Measurements from ENCODE around the gene YBEY.
A peak's percentile ranks its signal among the peaks of the same experiment; 100 is the strongest.
"Not testable (repeated sequence)": the region's sequence is repeated elsewhere in the genome, so short reads cannot be mapped to it uniquely, and the experiment has no call there.

YBEY gene

GRCh38 chr21:46285761-46286647, at the start of gene YBEY:
YBEY (plus strand) TSS chr21:46286342; CDS start chr21:46286914, 572 bp downstream.
- peaks cover 24% of the 10 kb centered on the region for H3K4me1 ChIP-seq (ENCODE audit: control insufficient read depth, insufficient read depth, low read length)
- H3K4me3 ChIP-seq (ENCODE audit: low read length) = peak within 1 kb of the TSS; percentile 68
- H3K9ac ChIP-seq (ENCODE audit: low read length) = peak within 1 kb of the TSS; percentile 42
- H3K27ac ChIP-seq (ENCODE audit: low read depth, low read length) = peak within 1 kb of the TSS; percentile 91
- peaks cover 8% of the 10 kb centered on the region for H3K36me3 ChIP-seq (ENCODE audit: control insufficient read depth, insufficient read depth, low read length)
- H3K27me3 ChIP-seq (ENCODE audit: control insufficient read depth, insufficient read depth, low read length) = no peaks in the 10 kb centered on the region

GRCh38 chr21:46237474-46237873, 48.7 kb upstream of the YBEY start:
- Histone ChIP-seq H3K4me3 (ENCODE audit: low read length) (no peak overlapping the region), H3K4me1 (ENCODE audit: control insufficient read depth, insufficient read depth, low read length) (no peaks in the 10 kb centered on the region), H3K27ac (ENCODE audit: low read depth, low read length) (no peak overlapping the region), H3K9ac (ENCODE audit: low read length) (no peak overlapping the region), H3K36me3 (ENCODE audit: control insufficient read depth, insufficient read depth, low read length) (peaks cover 38% of the 10 kb centered on the region), H3K27me3 (ENCODE audit: control insufficient read depth, insufficient read depth, low read length) (no peaks in the 10 kb centered on the region)

- H3K4me3 ChIP-seq (ENCODE audit: low read length) = no peak overlapping the region
- H3K9ac ChIP-seq (ENCODE audit: low read length) = no peak overlapping the region
- H3K36me3 ChIP-seq (ENCODE audit: control insufficient read depth, insufficient read depth, low read length) = peaks cover 51% of the 10 kb centered on the region
- H3K27ac ChIP-seq (ENCODE audit: low read depth, low read length) = no peak overlapping the region
- no peaks in the 10 kb centered on the region for H3K27me3 ChIP-seq (ENCODE audit: control insufficient read depth, insufficient read depth, low read length)
- no peaks in the 10 kb centered on the region for H3K4me1 ChIP-seq (ENCODE audit: control insufficient read depth, insufficient read depth, low read length)
Measured at GRCh38 chr21:46239817-46240325, 46.3 kb upstream of the YBEY start.

DNA sequence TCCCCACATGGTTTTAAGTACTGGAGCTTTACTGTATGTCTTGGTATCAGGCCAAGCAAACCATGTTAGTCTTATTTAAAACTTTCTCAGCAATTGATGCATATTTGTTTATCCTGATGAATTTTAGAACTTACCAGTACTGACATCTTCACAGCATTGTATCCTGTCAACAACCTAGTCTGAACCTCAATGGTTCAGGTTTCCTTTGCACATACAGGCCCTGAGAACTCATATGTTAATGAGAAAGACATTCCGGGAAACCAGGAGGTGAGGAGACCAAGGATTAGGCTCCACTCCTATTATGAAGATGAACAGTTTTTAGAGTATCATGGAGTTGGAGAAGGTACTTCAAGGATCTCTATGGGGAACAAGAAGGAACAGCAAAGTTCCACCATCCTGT, 44.6 kb upstream of the YBEY start:
- not testable (repeated sequence) for H3K27me3 ChIP-seq (ENCODE audit: control insufficient read depth, insufficient read depth, low read length); H3K27ac ChIP-seq (ENCODE audit: low read depth, low read length); H3K4me1 ChIP-seq (ENCODE audit: control insufficient read depth, insufficient read depth, low read length); H3K4me3 ChIP-seq (ENCODE audit: low read length); H3K9ac ChIP-seq (ENCODE audit: low read length)
- peaks cover 55% of the 10 kb centered on the region for H3K36me3 ChIP-seq (ENCODE audit: control insufficient read depth, insufficient read depth, low read length)

GRCh38 chr21:46243325-46243724, 42.8 kb upstream of the YBEY start:
- Histone ChIP-seq H3K4me3 (ENCODE audit: low read length) (no peak overlapping the region), H3K27me3 (ENCODE audit: control insufficient read depth, insufficient read depth, low read length) (no peaks in the 10 kb centered on the region), H3K27ac (ENCODE audit: low read depth, low read length) (no peak overlapping the region), H3K36me3 (ENCODE audit: control insufficient read depth, insufficient read depth, low read length) (peaks cover 57% of the 10 kb centered on the region), H3K4me1 (ENCODE audit: control insufficient read depth, insufficient read depth, low read length) (no peaks in the 10 kb centered on the region), H3K9ac (ENCODE audit: low read length) (no peak overlapping the region)

- peaks cover 55% of the 10 kb centered on the region for H3K36me3 ChIP-seq (ENCODE audit: control insufficient read depth, insufficient read depth, low read length)
- H3K9ac ChIP-seq (ENCODE audit: low read length) = no peak overlapping the region
- no peaks in the 10 kb centered on the region for H3K4me1 ChIP-seq (ENCODE audit: control insufficient read depth, insufficient read depth, low read length)
Measured at GRCh38 chr21:46243960-46244361, 42.2 kb upstream of the YBEY start.

DNA sequence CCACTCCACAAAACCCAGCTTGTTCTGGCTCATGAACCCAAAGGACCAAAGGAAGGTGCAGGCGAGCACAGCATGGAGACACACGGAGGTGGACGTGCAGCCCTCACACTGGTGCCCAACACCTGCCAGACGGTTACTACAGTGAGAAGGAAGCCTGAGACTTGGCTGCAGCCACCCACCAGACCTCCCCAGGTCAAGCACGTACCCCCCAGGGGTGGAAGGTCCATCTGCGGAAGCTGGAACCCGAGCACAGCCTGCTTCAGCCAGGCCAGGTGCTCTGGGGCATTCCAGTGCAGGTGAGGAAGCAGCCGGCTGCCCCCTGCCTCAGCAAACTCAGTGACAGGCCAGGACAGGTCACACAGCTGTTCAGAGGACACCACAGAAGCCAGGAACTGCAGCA, 41.5 kb upstream of the YBEY start:
- no peak overlapping the region for H3K4me3 ChIP-seq (ENCODE audit: low read length)
- H3K27ac ChIP-seq (ENCODE audit: low read depth, low read length) = no peak overlapping the region
- no peaks in the 10 kb centered on the region for H3K27me3 ChIP-seq (ENCODE audit: control insufficient read depth, insufficient read depth, low read length)
- no peaks in the 10 kb centered on the region for H3K4me1 ChIP-seq (ENCODE audit: control insufficient read depth, insufficient read depth, low read length)
- peaks cover 51% of the 10 kb centered on the region for H3K36me3 ChIP-seq (ENCODE audit: control insufficient read depth, insufficient read depth, low read length)
- no peak overlapping the region for H3K9ac ChIP-seq (ENCODE audit: low read length)

More at GRCh38 chr21:46243960-46244361, 42.2 kb upstream of the YBEY start:
- Histone ChIP-seq H3K27ac (ENCODE audit: low read depth, low read length) (no peak overlapping the region), H3K27me3 (ENCODE audit: control insufficient read depth, insufficient read depth, low read length) (no peaks in the 10 kb centered on the region), H3K4me3 (ENCODE audit: low read length) (no peak overlapping the region)

GRCh38 chr21:46245213-46245915, 40.8 kb upstream of the YBEY start:
- Histone ChIP-seq H3K27me3 (ENCODE audit: control insufficient read depth, insufficient read depth, low read length) (no peaks in the 10 kb centered on the region), H3K36me3 (ENCODE audit: control insufficient read depth, insufficient read depth, low read length) (peaks cover 49% of the 10 kb centered on the region), H3K9ac (ENCODE audit: low read length) (no peak overlapping the region), H3K4me3 (ENCODE audit: low read length) (no peak overlapping the region), H3K27ac (ENCODE audit: low read depth, low read length) (no peak overlapping the region), H3K4me1 (ENCODE audit: control insufficient read depth, insufficient read depth, low read length) (no peaks in the 10 kb centered on the region)

DNA sequence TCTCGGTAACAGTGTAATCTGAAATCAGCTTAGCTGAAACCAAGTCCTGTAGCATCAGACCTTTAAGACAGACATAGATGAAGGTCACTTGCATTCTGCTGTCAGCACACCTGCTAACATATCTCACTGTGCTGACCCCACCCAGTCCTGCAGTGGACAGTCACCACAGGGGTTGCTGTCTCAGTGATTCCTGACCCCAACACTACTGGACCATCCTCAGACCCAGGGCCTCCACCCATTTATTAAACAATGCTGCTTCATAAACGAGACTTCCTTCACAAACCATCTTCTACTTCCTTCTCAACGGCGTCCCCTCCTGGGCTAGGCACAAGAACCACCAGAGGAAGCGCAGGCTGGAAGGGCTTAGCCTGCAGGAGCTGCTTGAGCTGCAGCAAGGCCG, 39.8 kb upstream of the YBEY start:
- Histone ChIP-seq H3K4me3 (ENCODE audit: low read length) (no peak overlapping the region), H3K27ac (ENCODE audit: low read depth, low read length) (no peak overlapping the region), H3K9ac (ENCODE audit: low read length) (no peak overlapping the region), H3K4me1 (ENCODE audit: control insufficient read depth, insufficient read depth, low read length) (no peaks in the 10 kb centered on the region), H3K27me3 (ENCODE audit: control insufficient read depth, insufficient read depth, low read length) (no peaks in the 10 kb centered on the region), H3K36me3 (ENCODE audit: control insufficient read depth, insufficient read depth, low read length) (peaks cover 49% of the 10 kb centered on the region)

GRCh38 chr21:46247699-46248421, 38.3 kb upstream of the YBEY start:
- H3K27ac ChIP-seq (ENCODE audit: low read depth, low read length) = no peak overlapping the region
- H3K27me3 ChIP-seq (ENCODE audit: control insufficient read depth, insufficient read depth, low read length) = no peaks in the 10 kb centered on the region
- H3K36me3 ChIP-seq (ENCODE audit: control insufficient read depth, insufficient read depth, low read length) = peaks cover 53% of the 10 kb centered on the region
- no peak overlapping the region for H3K9ac ChIP-seq (ENCODE audit: low read length)
- no peaks in the 10 kb centered on the region for H3K4me1 ChIP-seq (ENCODE audit: control insufficient read depth, insufficient read depth, low read length)
- H3K4me3 ChIP-seq (ENCODE audit: low read length) = no peak overlapping the region

GRCh38 chr21:46248422-46248782, 37.7 kb upstream of the YBEY start:
- no peaks in the 10 kb centered on the region for H3K4me1 ChIP-seq (ENCODE audit: control insufficient read depth, insufficient read depth, low read length)
- peaks cover 49% of the 10 kb centered on the region for H3K36me3 ChIP-seq (ENCODE audit: control insufficient read depth, insufficient read depth, low read length)
- no peaks in the 10 kb centered on the region for H3K27me3 ChIP-seq (ENCODE audit: control insufficient read depth, insufficient read depth, low read length)
- H3K27ac ChIP-seq (ENCODE audit: low read depth, low read length) = no peak overlapping the region
- no peak overlapping the region for H3K9ac ChIP-seq (ENCODE audit: low read length)
- no peak overlapping the region for H3K4me3 ChIP-seq (ENCODE audit: low read length)

DNA sequence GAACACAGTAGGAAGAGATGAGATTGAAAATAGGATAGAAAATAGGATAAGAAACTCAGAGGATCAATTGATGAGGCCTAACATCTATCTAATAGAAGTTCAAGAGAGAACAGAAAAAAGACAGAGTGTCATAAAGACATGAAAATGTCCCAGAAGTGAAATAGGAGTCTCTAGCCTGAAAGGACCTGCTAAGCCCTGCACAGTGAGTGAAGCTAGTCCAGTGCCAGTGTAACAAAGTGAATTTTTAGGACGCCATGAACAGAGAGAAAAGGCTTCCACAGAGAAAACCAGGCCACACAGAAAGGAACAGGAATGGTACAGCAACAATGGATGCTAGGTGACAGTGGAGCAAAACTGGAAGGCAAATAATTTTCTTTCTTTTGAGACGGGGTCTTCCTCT, 37.3 kb upstream of the YBEY start:
- no peak overlapping the region for H3K9ac ChIP-seq (ENCODE audit: low read length)
- no peaks in the 10 kb centered on the region for H3K27me3 ChIP-seq (ENCODE audit: control insufficient read depth, insufficient read depth, low read length)
- no peak overlapping the region for H3K4me3 ChIP-seq (ENCODE audit: low read length)
- H3K36me3 ChIP-seq (ENCODE audit: control insufficient read depth, insufficient read depth, low read length) = peaks cover 49% of the 10 kb centered on the region
- no peak overlapping the region for H3K27ac ChIP-seq (ENCODE audit: low read depth, low read length)
- H3K4me1 ChIP-seq (ENCODE audit: control insufficient read depth, insufficient read depth, low read length) = no peaks in the 10 kb centered on the region
